Naive B cell (primary cell): ENCODE measurements around the gene CCDC158. TPM values are rescaled to one million over a fixed set of nuclear protein-coding genes. Genes with fewer than 3 reads are reported as not detected.
"Not testable (repeated sequence)": the region's sequence is repeated elsewhere in the genome, so short reads cannot be mapped to it uniquely, and the experiment has no call there.

Experiments
- ATAC-seq, 2 donors: fragments of 150-1000 bp; cut with Tn5 transposase; 2 replicates each; pipeline ENCODE4 v1.10.0; 2021; ENCODE audit warnings: low read depth in 2 of 2, mild to moderate bottlenecking in 2 of 2, moderate library complexity in 2 of 2
- DNase-seq: peaks from one replicate; pipeline ENCODE4 v3.0.0; 2022
- H3K27ac Mint-ChIP-seq, 6 donors: one replicate each; pipeline ENCODE4 v1.8.0; 2020 to 2022; ENCODE audit warnings: mild to moderate bottlenecking in 6 of 6, mixed read lengths in 6 of 6, moderate library complexity in 5 of 6, inconsistent platforms in 2 of 6
- H3K27me3 Mint-ChIP-seq, 3 donors: one replicate each; pipeline ENCODE4 v1.8.0; 2021 to 2022; ENCODE audit warnings: mixed read lengths in 3 of 3, mild to moderate bottlenecking in 1 of 3
- H3K36me3 Mint-ChIP-seq, 2 donors: one replicate each; pipeline ENCODE4 v1.8.0; 2020 to 2022; ENCODE audit warnings: mixed read lengths in 2 of 2, inconsistent platforms in 1 of 2, mild to moderate bottlenecking in 1 of 2
- H3K4me1 Mint-ChIP-seq, 3 donors: one replicate each; pipeline ENCODE4 v1.8.0; 2020 to 2022; ENCODE audit warnings: mixed read lengths in 3 of 3, inconsistent platforms in 1 of 3, mild to moderate bottlenecking in 1 of 3, moderate library complexity in 1 of 3
- H3K4me3 Mint-ChIP-seq, 8 donors: one replicate each; pipeline ENCODE4 v1.8.0; 2020 to 2022; ENCODE audit warnings: mild to moderate bottlenecking in 8 of 8, mixed read lengths in 8 of 8, moderate library complexity in 8 of 8, inconsistent platforms in 2 of 8
- H3K9me3 Mint-ChIP-seq, 7 donors: one replicate each; pipeline ENCODE4 v1.8.0; 2020 to 2022; ENCODE audit warnings: mixed read lengths in 7 of 7, mild to moderate bottlenecking in 5 of 7, inconsistent platforms in 2 of 7, moderate library complexity in 1 of 7
- polyA plus RNA-seq, 6 donors: library from polyadenylated mRNA; unstranded; fragments of 300-500 nt; fragmentation: Illumina TruSeq; gene quantifications; one replicate each; pipeline ENCODE4 v1.2.3, GENCODE V29; 2021; ENCODE audit warnings: low read depth in 6 of 6

CCDC158 gene
- polyA plus RNA-seq, 6 donors from 2014 or later = not detected

GRCh38 chr4:76445911-76446310 lies 25.0 kb upstream of the CCDC158 start:
- Mint-ChIP-seq H3K27me3 (peaks cover 0 to 9% (median 0%) of the 10 kb centered on the region in 3 donors), H3K27ac (no peak overlapping the region), H3K4me1 (no peaks in the 10 kb centered on the region), H3K36me3 (no peaks in the 10 kb centered on the region), H3K4me3 (no peak overlapping the region), H3K9me3 (no peaks in the 10 kb centered on the region)
- ATAC-seq = no peak
- no peak for DNase-seq

- Mint-ChIP-seq H3K27me3 (peaks cover 3 to 26% (median 12%) of the 10 kb centered on the region in 3 donors), H3K4me1 (no peaks in the 10 kb centered on the region), H3K4me3 (no peak overlapping the region), H3K9me3 (peaks cover 0 to 10% (median 0%) of the 10 kb centered on the region in 7 donors), H3K36me3 (no peaks in the 10 kb centered on the region), H3K27ac (no peak overlapping the region)
- DNase-seq = no peak
- no peak for ATAC-seq
Measured at GRCh38 chr4:76443376-76443775, 22.4 kb upstream of the CCDC158 start.

GRCh38 chr4:76442807-76443206 lies 21.9 kb upstream of the CCDC158 start:
- H3K27me3 Mint-ChIP-seq = peaks cover 7 to 30% (median 15%) of the 10 kb centered on the region in 3 donors
- no peak overlapping the region for H3K27ac Mint-ChIP-seq
- no peaks in the 10 kb centered on the region for H3K36me3 Mint-ChIP-seq
- ATAC-seq (no peak), DNase-seq (no peak)
- no peak overlapping the region for H3K4me3 Mint-ChIP-seq
- no peaks in the 10 kb centered on the region for H3K4me1 Mint-ChIP-seq
- peaks cover 0 to 10% (median 0%) of the 10 kb centered on the region in 7 donors for H3K9me3 Mint-ChIP-seq

GRCh38 chr4:76441881-76442280 lies 20.9 kb upstream of the CCDC158 start:
- Mint-ChIP-seq H3K4me1 (no peaks in the 10 kb centered on the region), H3K4me3 (no peak overlapping the region), H3K27ac (no peak overlapping the region), H3K27me3 (peaks cover 14 to 30% (median 19%) of the 10 kb centered on the region in 3 donors), H3K36me3 (no peaks in the 10 kb centered on the region), H3K9me3 (peaks cover 0 to 10% (median 0%) of the 10 kb centered on the region in 7 donors)
- DNase-seq = no peak
- no peak for ATAC-seq

- Mint-ChIP-seq H3K27ac (no peak overlapping the region), H3K4me1 (peaks cover 4 to 13% (median 11%) of the 10 kb centered on the region in 3 donors), H3K27me3 (peaks cover 26 to 30% (median 27%) of the 10 kb centered on the region in 3 donors), H3K9me3 (peaks cover 0 to 10% (median 0%) of the 10 kb centered on the region in 7 donors), H3K4me3 (no peak overlapping the region), H3K36me3 (no peaks in the 10 kb centered on the region)
- no peak for ATAC-seq
- DNase-seq = no peak
Measured at GRCh38 chr4:76439491-76439890, 18.6 kb upstream of the CCDC158 start.

- no peak for DNase-seq
- Mint-ChIP-seq H3K4me1 (peaks cover 4 to 25% (median 11%) of the 10 kb centered on the region in 3 donors), H3K27ac (peak overlapping the region in 2 of 6 donors; percentile 10 to 11), H3K9me3 (peaks cover 0 to 10% (median 0%) of the 10 kb centered on the region in 7 donors), H3K4me3 (peak overlapping the region in 6 of 8 donors; percentile 12 to 82 (median 30)), H3K36me3 (no peaks in the 10 kb centered on the region), H3K27me3 (peaks cover 20 to 27% (median 24%) of the 10 kb centered on the region in 3 donors)
- ATAC-seq = no peak
Measured at GRCh38 chr4:76435528-76436319, 14.8 kb upstream of the CCDC158 start.

GRCh38 chr4:76434901-76435527 lies 14.1 kb upstream of the CCDC158 start, which contains the start of gene SHROOM3:
Gene SHROOM3, plus strand, starts transcription at chr4:76435229. Its CDS starts 824 bp downstream, at chr4:76436053.
- Mint-ChIP-seq H3K36me3 (no peaks in the 10 kb centered on the region), H3K27me3 (peaks cover 15 to 27% (median 21%) of the 10 kb centered on the region in 3 donors), H3K4me1 (peaks cover 4 to 25% (median 11%) of the 10 kb centered on the region in 3 donors), H3K9me3 (peaks cover 0 to 10% (median 0%) of the 10 kb centered on the region in 7 donors), H3K4me3 (peak within 1 kb of the TSS in 7 of 8 donors; percentile 12 to 82 (median 36)), H3K27ac (peak within 1 kb of the TSS in 4 of 6 donors; percentile 10 to 70 (median 42))
- ATAC-seq = no peak
- no peak for DNase-seq

GRCh38 chr4:76430519-76431388 lies 9.8 kb upstream of the CCDC158 start:
- H3K27me3 Mint-ChIP-seq = peaks cover 4 to 10% (median 5%) of the 10 kb centered on the region in 3 donors
- no peak overlapping the region for H3K27ac Mint-ChIP-seq
- H3K36me3 Mint-ChIP-seq = no peaks in the 10 kb centered on the region
- DNase-seq (peak; percentile 24), ATAC-seq (no peak)
- peaks cover 4 to 22% (median 11%) of the 10 kb centered on the region in 3 donors for H3K4me1 Mint-ChIP-seq
- H3K9me3 Mint-ChIP-seq = no peaks in the 10 kb centered on the region
- H3K4me3 Mint-ChIP-seq = peak overlapping the region in 1 of 8 donors; percentile 44

GRCh38 chr4:76429636-76430035 lies 8.7 kb upstream of the CCDC158 start:
- H3K27me3 Mint-ChIP-seq = peaks cover 0 to 10% (median 5%) of the 10 kb centered on the region in 3 donors
- DNase-seq (no peak), ATAC-seq (no peak)
- H3K4me3 Mint-ChIP-seq = no peak overlapping the region
- H3K36me3 Mint-ChIP-seq = no peaks in the 10 kb centered on the region
- H3K27ac Mint-ChIP-seq = peak overlapping the region in 1 of 6 donors; percentile 9
- H3K9me3 Mint-ChIP-seq = no peaks in the 10 kb centered on the region
- peaks cover 0 to 12% (median 1%) of the 10 kb centered on the region in 3 donors for H3K4me1 Mint-ChIP-seq

GRCh38 chr4:76426272-76426671 lies 5.3 kb upstream of the CCDC158 start:
- H3K9me3 Mint-ChIP-seq = no peaks in the 10 kb centered on the region
- ATAC-seq (no peak), DNase-seq (no peak)
- no peaks in the 10 kb centered on the region for H3K36me3 Mint-ChIP-seq
- peaks cover 3 to 6% (median 6%) of the 10 kb centered on the region in 3 donors for H3K4me1 Mint-ChIP-seq
- H3K4me3 Mint-ChIP-seq = no peak overlapping the region
- no peak overlapping the region for H3K27ac Mint-ChIP-seq
- H3K27me3 Mint-ChIP-seq = peaks cover 6 to 26% (median 12%) of the 10 kb centered on the region in 3 donors

GRCh38 chr4:76423159-76423558 lies 2.2 kb upstream of the CCDC158 start:
- peaks cover 24 to 50% (median 27%) of the 10 kb centered on the region in 3 donors for H3K27me3 Mint-ChIP-seq
- ATAC-seq, H3K36me3 Mint-ChIP-seq, H3K9me3 Mint-ChIP-seq, H3K4me3 Mint-ChIP-seq, DNase-seq: not testable (repeated sequence)
- peaks cover 8 to 14% (median 13%) of the 10 kb centered on the region in 3 donors for H3K4me1 Mint-ChIP-seq
- peak overlapping the region in 1 of 6 donors; percentile 28 for H3K27ac Mint-ChIP-seq

GRCh38 chr4:76420188-76420761 lies 666 bp downstream of the CCDC158 start:
- peaks cover 19 to 41% (median 31%) of the 10 kb centered on the region in 3 donors for H3K27me3 Mint-ChIP-seq
- no peak for DNase-seq
- peaks cover 0 to 4% (median 0%) of the 10 kb centered on the region in 7 donors for H3K9me3 Mint-ChIP-seq
- H3K36me3 Mint-ChIP-seq = no peaks in the 10 kb centered on the region
- H3K27ac Mint-ChIP-seq = peak overlapping the region in 1 of 6 donors; percentile 42
- peak overlapping the region; percentile 37 to 83 (median 74) for H3K4me3 Mint-ChIP-seq
- no peak for ATAC-seq
- H3K4me1 Mint-ChIP-seq = peaks cover 8 to 14% (median 13%) of the 10 kb centered on the region in 3 donors
